ENCODE data around the gene EXT2.

GRCh38 chr11:44149651-44150050 lies 54.2 kb downstream of the EXT2 start:
- TF ChIP-seq CTCF (conservative IDR thresholded peaks at IDR 0.05; ENCODE audit: low read length) (no peak), EZH2phosphoT487 (IDR thresholded peaks at IDR 0.05; ENCODE audit: borderline replicate concordance) (no peak)

Measured in Loucy (cell line).